IMR-90 (cell line): ENCODE measurements around the gene GOT1. TPM values are rescaled to one million over a fixed set of nuclear protein-coding genes. Genes with fewer than 3 reads are reported as not detected.

Experiments
- ATAC-seq: fragments of 200-7000 bp; cut with Tn5 transposase; 2 replicates; pipeline ENCODE4 v1.9.1; 2020; ENCODE audit warnings: low read depth, mild to moderate bottlenecking, moderate library complexity
- BruUV-seq: library from RNA; stranded (reverse); fragments of 400-500 nt; replicated peaks from 2 replicates; lab custom pipeline; 2021; lab: Mats Ljungman, UMichigan
- CTCF ChIA-PET: fragments of 300-600 bp; formaldehyde crosslinking; extraction: SDS; loops from one replicate; lab custom pipeline; 2021; ENCODE audit warnings: antibody characterized with exemption; lab: Yijun Ruan, JAX
- POLR2A ChIA-PET: fragments of 300-600 bp; sonication (Branson Sonifier 250); formaldehyde crosslinking; loops from one replicate; lab custom pipeline; 2022; ENCODE audit warnings: antibody characterized with exemption; ENCODE audit not compliant: unreplicated experiment; lab: Charles Lee
- DNase-seq: peaks from one replicate; pipeline ENCODE4 v3.0.0; 2013
- H2AFZ ChIP-seq: replicated peaks from 2 replicates; pipeline ENCODE3; 2013; ENCODE audit warnings: low read length, mild to moderate bottlenecking; ENCODE audit not compliant: poor library complexity
- H2AK5ac ChIP-seq: 2 replicates; pipeline ENCODE4 v1.6.1; 2013; ENCODE audit warnings: low read depth, low read length, inconsistent platforms
- H2AK9ac ChIP-seq: replicated peaks from 2 replicates; pipeline ENCODE3; 2013; ENCODE audit warnings: mild to moderate bottlenecking, low read depth, low read length, moderate library complexity; ENCODE audit not compliant: poor library complexity
- H2BK120ac ChIP-seq: 2 replicates; pipeline ENCODE4 v1.6.1; 2013; ENCODE audit warnings: low read depth, low read length, inconsistent platforms
- H2BK15ac ChIP-seq: 3 replicates; pipeline ENCODE4 v1.6.1; 2013; ENCODE audit warnings: low read depth, low read length, inconsistent platforms
- H2BK20ac ChIP-seq: 2 replicates; pipeline ENCODE4 v1.6.1; 2013; ENCODE audit warnings: low read depth, mild to moderate bottlenecking, inconsistent platforms, low read length, moderate library complexity
- H2BK5ac ChIP-seq: 2 replicates; pipeline ENCODE4 v1.6.1; 2013; ENCODE audit warnings: mild to moderate bottlenecking, low read depth, low read length, inconsistent platforms; ENCODE audit not compliant: poor library complexity, severe bottlenecking
- H3K14ac ChIP-seq: replicated peaks from 2 replicates; pipeline ENCODE4 v1.6.1; 2013; ENCODE audit warnings: low read depth, low read length, inconsistent platforms
- H3K18ac ChIP-seq: 2 replicates; pipeline ENCODE4 v1.6.1; 2013; ENCODE audit warnings: low read depth, low read length, control low read depth
- H3K23ac ChIP-seq: 2 replicates; pipeline ENCODE4 v1.6.1; 2013; ENCODE audit warnings: low read depth, low read length, inconsistent platforms
- H3K27ac ChIP-seq: 2 replicates; pipeline ENCODE4 v1.5.1; 2013; ENCODE audit warnings: mild to moderate bottlenecking, control low read depth, low read length; ENCODE audit not compliant: insufficient read depth
- H3K27me3 ChIP-seq: 2 replicates; pipeline ENCODE4 v1.6.1; 2013; ENCODE audit warnings: low read length; ENCODE audit not compliant: control insufficient read depth, insufficient read depth
- H3K36me3 ChIP-seq: 2 replicates; pipeline ENCODE4 v1.6.1; 2013; ENCODE audit warnings: low read length, mixed read lengths; ENCODE audit not compliant: control insufficient read depth, insufficient read depth
- H3K4ac ChIP-seq: 2 replicates; pipeline ENCODE4 v1.6.1; 2013; ENCODE audit warnings: low read depth, low read length, inconsistent platforms
- H3K4me1 ChIP-seq: 2 replicates; pipeline ENCODE4 v1.6.1; 2013; ENCODE audit warnings: low read length, mixed read lengths; ENCODE audit not compliant: control insufficient read depth, insufficient read depth
- H3K4me2 ChIP-seq: 2 replicates; pipeline ENCODE4 v1.6.1; 2013; ENCODE audit warnings: low read depth, mild to moderate bottlenecking, control low read depth, low read length, moderate library complexity
- H3K4me3 ChIP-seq: 2 replicates; pipeline ENCODE4 v1.5.1; 2013; ENCODE audit warnings: low read depth, mild to moderate bottlenecking, control low read depth, low read length, moderate library complexity; ENCODE audit not compliant: insufficient read depth
- H3K56ac ChIP-seq: 2 replicates; pipeline ENCODE4 v1.6.1; 2013; ENCODE audit warnings: low read length, inconsistent platforms; ENCODE audit not compliant: insufficient read depth; ENCODE audit errors: extremely low read depth
- H3K79me1 ChIP-seq, 2 experiments: 2 replicates each; pipeline ENCODE4 v1.6.1; 2013; ENCODE audit warnings: low read length in 2 of 2, inconsistent platforms in 1 of 2, low read depth in 1 of 2
- H3K9ac ChIP-seq: 2 replicates; pipeline ENCODE4 v1.6.1; 2013; ENCODE audit warnings: low read depth, low read length, control low read depth
- H3K9me1 ChIP-seq: 2 replicates; pipeline ENCODE4 v1.6.1; 2013; ENCODE audit warnings: low read length, inconsistent platforms; ENCODE audit not compliant: insufficient read depth
- H3K9me3 ChIP-seq: 2 replicates; pipeline ENCODE4 v1.6.1; 2013; ENCODE audit warnings: low read length; ENCODE audit not compliant: control insufficient read depth, insufficient read depth
- H4K20me1 ChIP-seq: 2 replicates; pipeline ENCODE4 v1.6.1; 2013; ENCODE audit warnings: low read length, inconsistent platforms; ENCODE audit not compliant: insufficient read depth
- H4K5ac ChIP-seq: 2 replicates; pipeline ENCODE4 v1.6.1; 2013; ENCODE audit warnings: mild to moderate bottlenecking, low read depth, low read length, control low read depth
- H4K8ac ChIP-seq, 2 experiments: 2 replicates each; pipeline ENCODE4 v1.6.1; 2013; ENCODE audit warnings: low read depth in 2 of 2, low read length in 2 of 2, control low read depth in 1 of 2, inconsistent platforms in 1 of 2
- H4K91ac ChIP-seq: 2 replicates; pipeline ENCODE4 v1.6.1; 2013; ENCODE audit warnings: low read depth, low read length, inconsistent platforms; ENCODE audit not compliant: insufficient read depth
- BHLHE40 ChIP-seq: fragments of 150-350 bp; IDR thresholded peaks from 2 replicates; pipeline ENCODE4 v1.6.1; 2016; ENCODE audit warnings: mild to moderate bottlenecking, low read depth, low read length
- CEBPB ChIP-seq: IDR thresholded peaks from 2 replicates; pipeline ENCODE4 v1.6.1; 2012; ENCODE audit warnings: low read depth, low read length, improper control_type of control experiment
- CHD1 ChIP-seq: IDR thresholded peaks from 2 replicates; pipeline ENCODE4 v1.6.1; 2012; ENCODE audit warnings: low read depth, low read length, improper control_type of control experiment
- CTCF ChIP-seq: conservative IDR thresholded peaks from 2 replicates; pipeline ENCODE4 v1.5.1; 2012; ENCODE audit warnings: mild to moderate bottlenecking, low read depth, low read length, improper control_type of control experiment
- FOS ChIP-seq: fragments of 150-350 bp; IDR thresholded peaks from 2 replicates; pipeline ENCODE4 v1.6.1; 2016; ENCODE audit warnings: low read depth, low read length
- MAFK ChIP-seq: IDR thresholded peaks from 2 replicates; pipeline ENCODE4 v1.6.1; 2012; ENCODE audit warnings: low read depth, low read length, improper control_type of control experiment
- MAZ ChIP-seq: IDR thresholded peaks from 2 replicates; pipeline ENCODE4 v1.6.1; 2012; ENCODE audit warnings: low read depth, mild to moderate bottlenecking, low read length, improper control_type of control experiment, moderate library complexity, borderline replicate concordance
- MXI1 ChIP-seq: IDR thresholded peaks from 2 replicates; pipeline ENCODE4 v1.6.1; 2012; ENCODE audit warnings: low read depth, mild to moderate bottlenecking, low read length, moderate library complexity, borderline replicate concordance
- POLR2A ChIP-seq: IDR thresholded peaks from 2 replicates; pipeline ENCODE4 v1.6.1; 2012; ENCODE audit warnings: mild to moderate bottlenecking, low read depth, low read length
- RAD21 ChIP-seq: IDR thresholded peaks from 2 replicates; pipeline ENCODE4 v1.6.1; 2012; ENCODE audit warnings: low read length, improper control_type of control experiment
- RCOR1 ChIP-seq: IDR thresholded peaks from 2 replicates; pipeline ENCODE4 v1.6.1; 2012; ENCODE audit warnings: mild to moderate bottlenecking, low read length, improper control_type of control experiment; ENCODE audit not compliant: insufficient replicate concordance
- RFX5 ChIP-seq: IDR thresholded peaks from 2 replicates; pipeline ENCODE4 v1.8.0; 2012; ENCODE audit warnings: low read depth, mild to moderate bottlenecking, low read length, moderate library complexity
- SMC3 ChIP-seq: fragments of 150-350 bp; IDR thresholded peaks from 2 replicates; pipeline ENCODE4 v1.6.1; 2016; ENCODE audit warnings: low read depth, mild to moderate bottlenecking, antibody characterized with exemption, low read length, moderate library complexity
- USF2 ChIP-seq: fragments of 150-350 bp; IDR thresholded peaks from 2 replicates; pipeline ENCODE4 v1.6.1; 2017; ENCODE audit warnings: mild to moderate bottlenecking, antibody characterized with exemption, low read length, low read depth
- WGBS, 2 experiments: methylation state at CpG; one replicate each; pipeline versions ENCODE4 v1.1.5 to v1.1.7; 2013; ENCODE audit warnings: missing lambda C conversion rate in 2 of 2; ENCODE audit not compliant: insufficient read length in 1 of 2; ENCODE audit errors: extremely low coverage in 2 of 2; 5-methylcytosine and 5-hydroxymethylcytosine counted together
- dilution Hi-C: fragments of 300-500 bp; cut with HindIII; formaldehyde crosslinking; loops from one replicate; pipeline ENCODE4 v1.14.3; 2018; ENCODE audit warnings: low sequenced_read_pairs; ENCODE audit not compliant: unreplicated experiment
- in situ Hi-C: fragments of 300-500 bp; cut with MboI; formaldehyde crosslinking; loops from 3 replicates; pipeline ENCODE4 v1.14.3; 2019; ENCODE audit warnings: low sequenced_read_pairs, inconsistent platforms, mixed read lengths
- intact Hi-C: fragments of 100-400 bp; cut with micrococcal nuclease; formaldehyde crosslinking; loops from 2 replicates; pipeline ENCODE4 v1.10.0; 2022
- polyA plus RNA-seq, 3 experiments: library from polyadenylated mRNA; depleted of rRNA; stranded (reverse); fragments of >200 nt; gene quantifications; 2 replicates each; pipeline ENCODE4 v1.2.3, GENCODE V29; 2012; ENCODE audit warnings: low replicate concordance in 1 of 3
- total RNA-seq: library from RNA; depleted of rRNA; stranded (reverse); fragments of >200 nt; gene quantifications from 2 replicates; pipeline ENCODE4 v1.2.3, GENCODE V29; 2012

Gene GOT1
- total and polyA plus RNA-seq, 2 of the 4 experiments (the other 2 are of a cell fraction): 29.4 to 46.1 TPM

DNA sequence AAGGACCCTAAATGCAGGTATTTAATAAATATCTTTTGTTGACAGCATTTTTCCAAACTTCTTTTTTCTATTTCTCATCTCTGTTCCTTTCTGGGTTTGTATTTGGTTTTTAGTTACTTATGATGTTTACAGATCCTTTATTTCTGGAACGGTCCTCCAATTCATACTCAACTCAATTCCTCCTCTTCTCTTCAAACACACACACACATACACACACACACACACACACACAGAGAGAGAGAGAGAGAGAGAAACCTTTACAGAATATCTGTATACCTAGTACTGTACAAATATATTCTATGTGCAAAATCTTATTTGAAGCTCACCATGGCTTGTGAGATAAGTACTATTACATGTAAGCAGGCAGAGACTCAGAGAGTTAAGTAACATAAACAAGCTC, 21.6 kb upstream of the GOT1 start:
- Histone ChIP-seq H3K4me3 (no peak overlapping the region), H3K9ac (no peak overlapping the region), H4K20me1 (no peaks in the 10 kb centered on the region), H3K4me1 (peaks cover 4% of the 10 kb centered on the region; the same call in 1 of the 2 replicates), H2BK120ac (no peak overlapping the region), H3K9me3 (no peaks in the 10 kb centered on the region), H3K4me2 (no peak overlapping the region), H4K91ac (no peak overlapping the region), H3K23ac (no peak overlapping the region), H4K8ac (no peak overlapping the region), H3K79me1 (no peaks in the 10 kb centered on the region), H3K27me3 (peaks cover 34% of the 10 kb centered on the region), H2AK9ac (no peak overlapping the region), H3K4ac (no peak overlapping the region), H3K18ac (no peak overlapping the region), H3K36me3 (no peaks in the 10 kb centered on the region), H2AK5ac (no peak overlapping the region), H2AFZ (no peak overlapping the region), H2BK20ac (no peak overlapping the region), H2BK5ac (no peak overlapping the region), H3K56ac (no peak overlapping the region), H3K27ac (no peak overlapping the region), H4K5ac (no peak overlapping the region), H3K9me1 (no peaks in the 10 kb centered on the region), H2BK15ac (no peak overlapping the region), H3K14ac (no peak overlapping the region)
- BruUV-seq: no TSS peak
- CTCF ChIA-PET: interaction anchor here (1.6 kb wide), 1 partner anchor 16 kb away, joined by 5 read pairs; no protein-coding TSS in a partner anchor
- no peak for ATAC-seq
- DNase-seq: no peak
- in situ Hi-C loops (no loop called here), dilution Hi-C loops (no loop called here), intact Hi-C loops (loop anchor here (5.0 kb wide), 1 partner anchor 75 kb away; no protein-coding TSS in a partner anchor)
- WGBS, 2 experiments: no CpG with 5 or more reads among the region's 1 CpG
- POLR2A ChIA-PET: no interaction called here
- TF ChIP-seq RAD21 (no peak), CHD1 (no peak), RCOR1 (no peak), BHLHE40 (no peak), MXI1 (no peak), USF2 (no peak), RFX5 (no peak), CTCF (no peak), CEBPB (no peak), SMC3 (no peak), FOS (no peak), MAFK (no peak), POLR2A (no peak), MAZ (no peak)
